CD4-positive, alpha-beta T cell treated with Interleukin-15 for 1 hour (primary cell): ENCODE measurements around the gene MCC.

ENCODE experiments used
- DNase-seq: peaks from one replicate; pipeline ENCODE4 v3.0.0-alpha.2; 2020

MCC gene

GRCh38 chr5:113040672-113041260 is 447.5 kb downstream of the MCC start:
- DNase-seq = no peak

GRCh38 chr5:113039934-113040285 is 448.3 kb downstream of the MCC start:
- DNase-seq = no peak

DNA sequence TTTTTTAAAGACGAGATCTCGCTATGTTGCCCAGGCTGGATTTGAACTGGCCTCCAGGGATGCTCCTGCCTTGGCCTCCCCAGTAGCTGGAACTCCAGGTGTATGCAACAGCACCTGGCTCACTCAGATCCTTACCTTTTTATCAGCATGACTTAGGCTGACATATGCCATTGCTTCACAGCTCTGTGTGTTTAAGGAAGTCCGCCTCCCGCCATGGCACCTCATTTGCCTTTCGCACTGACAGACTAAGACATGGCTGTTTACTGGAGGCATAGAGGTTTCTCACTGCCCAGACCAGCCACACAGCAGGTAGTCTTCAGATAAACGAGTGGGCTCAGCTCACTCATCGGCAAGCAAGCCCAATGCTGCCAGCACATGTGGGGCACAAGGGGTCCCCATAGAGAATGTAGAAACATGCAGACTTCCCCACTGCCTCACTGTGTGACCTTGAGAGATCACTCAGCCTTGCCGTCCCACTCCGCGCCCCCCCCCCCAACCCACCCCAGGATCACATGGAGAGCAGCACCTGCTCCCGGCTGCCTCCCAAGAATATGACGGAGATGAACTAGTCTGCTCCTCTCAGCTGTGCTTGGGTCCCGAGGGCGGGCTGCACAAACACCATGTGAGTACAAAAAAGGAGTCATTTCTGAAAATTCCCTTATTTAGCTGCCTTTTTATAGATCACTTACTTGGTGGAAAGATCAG is 448.9 kb downstream of the MCC start:
- no peak for DNase-seq

DNA sequence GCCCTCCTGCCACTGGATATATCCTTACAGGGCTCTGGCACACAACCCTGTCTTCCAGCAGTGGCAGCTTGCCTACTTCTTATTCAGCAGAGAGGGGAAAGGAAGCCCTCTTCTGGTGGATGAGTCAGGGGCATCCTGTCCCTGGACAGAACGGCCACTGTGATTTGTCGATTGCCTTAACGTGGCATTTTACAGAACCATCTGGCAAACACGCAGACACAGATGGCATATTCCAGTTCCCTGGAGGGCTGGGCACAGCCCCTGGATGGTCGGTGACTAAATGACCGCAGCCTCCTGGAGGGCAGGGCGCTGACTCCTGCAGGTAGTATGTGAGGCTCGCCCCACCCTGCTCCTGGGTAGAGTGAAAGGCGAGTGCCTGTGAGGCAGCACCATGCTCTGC is 449.5 kb downstream of the MCC start:
- DNase-seq = no peak

DNA sequence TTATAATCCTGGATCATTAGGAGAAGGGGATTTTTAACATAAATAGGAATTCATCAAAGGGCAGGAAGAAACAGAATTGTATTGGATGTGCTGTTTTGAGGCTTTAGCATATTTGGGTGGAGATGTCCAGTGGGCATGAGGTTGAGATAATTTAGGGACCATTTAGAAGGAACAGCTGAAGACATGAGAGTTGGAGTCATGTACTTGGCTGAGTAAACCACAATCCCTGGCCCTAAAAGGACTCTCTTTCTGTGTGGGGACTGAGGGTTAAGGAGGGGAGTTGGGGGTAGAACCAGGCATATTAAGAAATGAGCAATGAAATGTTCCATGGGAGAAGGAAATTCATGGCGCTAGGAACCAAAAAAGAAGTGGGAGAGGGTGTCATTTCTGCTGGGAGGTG is 450.1 kb downstream of the MCC start:
- no peak for DNase-seq

DNA sequence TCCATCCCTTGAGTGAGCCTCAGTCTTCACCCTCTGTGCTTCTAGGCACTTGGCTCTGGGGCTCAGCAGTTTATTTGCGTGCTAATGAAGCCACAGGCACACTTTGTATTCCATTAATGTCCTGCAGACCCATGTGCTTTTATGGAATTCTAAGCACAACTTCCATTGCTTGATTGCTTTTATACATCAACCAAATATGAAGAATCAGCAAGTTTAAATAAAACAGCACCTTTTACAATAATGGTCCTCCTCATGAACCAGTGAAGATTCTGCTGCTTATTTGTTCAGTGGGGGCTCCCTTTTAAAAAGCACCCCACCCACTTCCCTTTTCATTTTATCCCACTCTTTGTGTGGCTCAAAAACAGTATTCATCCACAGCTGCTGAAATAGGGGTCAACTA is 451.4 kb downstream of the MCC start:
- no peak for DNase-seq

DNA sequence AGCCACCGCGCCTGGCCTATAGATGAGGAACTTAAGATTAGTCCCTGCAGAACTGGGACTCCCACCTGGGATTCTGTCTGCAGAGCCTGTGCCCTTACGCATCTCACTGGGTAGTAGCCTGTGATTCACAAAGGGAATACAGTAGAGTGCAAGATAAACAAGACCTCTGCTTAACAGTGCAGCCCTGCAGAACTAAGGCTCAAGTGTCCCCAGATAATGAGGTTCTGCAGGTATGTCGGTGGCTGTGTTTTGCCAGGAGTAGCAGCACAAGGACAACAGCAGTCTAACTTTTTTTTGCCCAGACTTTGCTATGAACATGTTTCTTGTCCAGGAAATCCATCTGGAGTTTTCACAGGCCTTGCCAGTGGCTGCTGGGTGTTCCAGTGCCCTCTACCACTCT is 451.9 kb downstream of the MCC start:
- no peak for DNase-seq

GRCh38 chr5:113035096-113035495 is 453.2 kb downstream of the MCC start:
- DNase-seq = no peak

DNA sequence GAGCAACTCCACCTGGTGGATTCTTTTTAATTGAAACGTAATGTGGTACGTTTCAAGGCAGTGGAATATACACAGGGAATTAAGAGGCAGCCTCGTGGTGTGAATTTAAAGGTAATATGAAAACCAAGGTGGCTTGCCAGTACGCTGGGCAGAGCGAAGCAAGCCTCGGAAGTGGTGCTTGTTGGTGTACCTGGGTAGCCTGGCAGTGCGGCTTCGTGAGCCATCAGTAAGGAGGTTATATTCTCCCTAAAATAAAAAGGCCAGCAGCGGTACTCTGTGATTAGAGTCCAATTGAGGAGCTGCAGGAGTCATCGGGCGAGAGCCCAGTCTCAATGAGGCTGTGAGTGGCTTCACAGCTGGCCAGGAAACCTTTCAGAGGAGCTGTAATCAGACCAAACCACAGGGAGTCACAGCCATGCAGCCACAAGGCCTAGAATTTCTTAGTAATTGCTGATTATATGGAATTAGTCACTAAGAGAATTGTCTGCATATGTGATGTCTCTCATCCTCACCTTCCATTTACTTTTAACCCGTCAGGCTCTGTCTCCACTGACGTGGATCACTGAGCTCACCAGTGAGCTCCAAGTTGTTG is 454.0 kb downstream of the MCC start:
- DNase-seq = no peak

- DNase-seq = no peak
These were observed 456.7 kb downstream of the MCC start for GRCh38 chr5:113031557-113031956.

- DNase-seq = no peak
These were observed 457.1 kb downstream of the MCC start for GRCh38 chr5:113031104-113031503.

DNA sequence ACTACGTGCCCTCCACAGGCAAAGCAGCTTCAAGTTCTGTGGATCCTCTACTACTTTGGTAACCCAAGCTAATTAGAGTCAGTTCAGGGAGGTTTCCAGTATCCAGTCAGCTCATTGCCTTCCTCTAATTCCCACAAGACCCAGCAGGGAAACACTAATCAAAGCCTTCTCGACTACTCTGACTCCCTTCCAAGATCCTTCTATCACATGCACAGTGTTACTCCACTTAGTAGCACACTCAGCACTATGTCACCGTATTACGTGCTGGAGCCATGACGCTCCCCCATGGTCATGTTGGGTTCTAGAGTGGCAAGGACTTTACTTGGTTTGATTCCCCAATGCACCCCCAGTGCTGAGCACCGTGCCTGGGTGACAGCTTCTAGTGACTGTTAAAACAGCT is 458.6 kb downstream of the MCC start:
- no peak for DNase-seq

- no peak for DNase-seq
These were observed 460.8 kb downstream of the MCC start for GRCh38 chr5:113027431-113027830.

DNA sequence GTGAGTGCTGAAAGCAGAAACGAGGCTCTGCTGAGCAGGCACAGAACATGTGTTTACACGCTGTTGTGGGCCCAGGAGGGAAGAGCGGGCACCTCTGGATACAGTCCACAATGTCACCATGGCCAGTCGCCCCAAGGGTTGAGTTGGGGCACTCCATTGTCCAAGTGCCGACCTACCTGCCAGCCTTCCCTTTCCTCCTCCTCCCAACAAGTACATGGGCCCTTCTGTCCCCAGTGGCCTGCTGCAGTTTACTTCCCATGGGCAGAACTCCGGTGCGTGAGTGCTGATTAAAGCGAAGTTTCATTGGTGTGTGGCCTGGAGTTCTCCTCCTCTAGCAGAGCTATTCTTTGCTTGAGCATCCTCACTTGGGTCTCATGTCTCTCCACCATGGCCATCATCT is 461.2 kb downstream of the MCC start:
- DNase-seq = no peak

GRCh38 chr5:113026211-113026610 is 462.0 kb downstream of the MCC start:
- no peak for DNase-seq

DNA sequence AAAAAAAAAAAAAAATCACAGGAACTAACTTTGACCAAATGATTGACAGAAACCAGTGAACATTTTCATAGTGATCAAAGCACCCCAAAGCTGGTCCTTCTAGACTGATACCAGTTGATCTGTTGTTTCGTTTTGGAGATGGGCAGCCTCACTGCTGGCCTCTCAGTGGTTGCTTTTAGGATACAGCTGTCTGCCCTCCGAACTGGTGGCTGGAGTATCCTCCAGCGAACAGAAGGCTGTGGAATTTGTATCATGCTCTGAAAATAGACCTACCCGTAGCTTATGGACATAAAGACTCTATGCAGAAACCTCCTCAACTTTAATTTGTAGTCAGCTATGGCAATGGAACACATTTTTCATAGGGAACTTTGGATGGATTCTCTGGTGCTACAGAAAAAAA is 462.7 kb downstream of the MCC start:
- DNase-seq = no peak

DNA sequence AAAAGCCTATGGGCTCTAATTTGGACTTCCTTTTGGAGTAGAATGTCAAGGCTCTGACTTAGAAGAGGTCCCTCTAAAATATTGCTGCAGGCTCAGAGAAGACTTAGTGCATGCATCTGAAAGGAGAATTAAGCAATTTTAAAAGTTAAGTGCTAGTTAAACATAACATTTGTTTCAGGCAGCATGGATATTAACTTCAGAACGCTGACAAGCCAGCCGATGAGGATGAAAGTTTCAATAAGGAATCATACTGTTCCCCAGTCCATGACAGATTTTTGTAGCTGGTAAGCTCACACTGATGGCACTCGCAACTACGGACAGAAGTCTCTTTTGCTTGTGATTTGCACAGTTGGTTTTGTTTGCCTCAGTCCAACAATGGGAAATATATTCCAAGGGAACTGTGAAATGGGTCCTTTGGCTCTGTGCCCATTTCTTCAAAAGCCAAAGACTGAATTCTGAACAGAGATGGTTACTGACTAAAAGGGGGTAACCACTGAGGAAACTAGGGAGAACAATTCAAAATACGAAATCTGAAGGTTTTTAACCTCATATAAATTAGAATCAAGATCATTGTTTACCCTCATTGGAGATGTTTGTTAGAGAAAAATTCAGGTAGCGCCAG is 464.1 kb downstream of the MCC start:
- no peak for DNase-seq

- no peak for DNase-seq
These were observed 465.6 kb downstream of the MCC start for GRCh38 chr5:113022661-113023060.

DNA sequence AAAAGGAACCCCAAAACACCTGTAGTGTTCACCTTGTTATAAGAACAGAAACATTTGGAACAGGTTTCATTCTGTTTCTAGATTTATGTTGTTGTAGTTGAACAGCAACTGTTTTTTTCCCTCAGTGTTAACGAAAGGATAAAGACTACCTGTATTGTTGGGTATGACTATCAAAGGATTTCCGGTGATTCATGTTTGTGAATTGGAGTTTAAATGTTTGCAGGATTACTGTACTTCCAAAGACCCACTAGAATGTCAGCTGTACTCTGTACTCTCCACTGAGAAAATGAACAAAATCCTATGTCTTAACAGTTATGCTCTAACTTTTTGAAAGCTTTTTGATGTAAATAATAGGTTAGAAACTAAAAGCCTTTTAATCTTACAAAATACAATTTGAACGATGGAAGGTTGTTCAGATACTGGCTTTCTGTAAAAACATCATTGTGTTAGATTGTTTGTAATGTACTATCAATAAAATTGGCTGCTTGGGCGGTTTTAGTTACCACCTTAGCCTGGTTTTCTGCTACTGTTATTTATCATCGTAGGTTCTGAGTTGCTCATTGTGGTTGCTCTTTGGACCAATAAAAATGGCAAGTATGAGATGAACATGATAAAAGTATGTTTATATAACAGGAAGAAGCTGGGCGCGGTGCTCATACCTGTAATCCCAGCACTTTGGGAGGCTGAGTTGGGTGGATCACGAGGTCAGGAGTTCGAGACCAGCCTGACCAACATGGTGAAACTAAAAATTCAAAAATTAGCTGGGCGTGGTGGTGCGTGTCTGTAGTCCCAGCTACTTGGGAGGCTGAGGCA is 467.6 kb downstream of the MCC start:
- no peak for DNase-seq

GRCh38 chr5:113017881-113018635 is 470.2 kb downstream of the MCC start:
- no peak for DNase-seq

- DNase-seq = no peak
These were observed 482.8 kb downstream of the MCC start for GRCh38 chr5:113005454-113005853.

DNA sequence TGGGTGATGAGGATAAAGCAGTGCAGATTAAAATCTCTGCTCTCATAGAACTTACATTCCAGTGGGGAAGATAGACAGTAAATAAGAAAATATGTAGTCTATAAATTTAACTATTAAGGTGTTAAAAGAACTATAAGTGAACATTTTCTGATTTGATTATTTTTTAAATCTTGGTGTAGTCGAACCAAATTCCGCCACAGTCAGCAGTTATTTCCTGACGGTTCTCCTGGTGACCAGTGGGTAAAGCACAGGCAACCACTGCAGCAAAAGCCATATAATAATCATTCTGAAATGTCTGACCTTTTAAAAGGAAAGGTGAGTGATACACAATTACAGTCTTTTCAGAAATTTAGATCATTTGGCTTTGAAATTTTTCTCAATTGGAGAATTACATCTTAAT is 484.5 kb downstream of the MCC start:
- no peak for DNase-seq

DNA sequence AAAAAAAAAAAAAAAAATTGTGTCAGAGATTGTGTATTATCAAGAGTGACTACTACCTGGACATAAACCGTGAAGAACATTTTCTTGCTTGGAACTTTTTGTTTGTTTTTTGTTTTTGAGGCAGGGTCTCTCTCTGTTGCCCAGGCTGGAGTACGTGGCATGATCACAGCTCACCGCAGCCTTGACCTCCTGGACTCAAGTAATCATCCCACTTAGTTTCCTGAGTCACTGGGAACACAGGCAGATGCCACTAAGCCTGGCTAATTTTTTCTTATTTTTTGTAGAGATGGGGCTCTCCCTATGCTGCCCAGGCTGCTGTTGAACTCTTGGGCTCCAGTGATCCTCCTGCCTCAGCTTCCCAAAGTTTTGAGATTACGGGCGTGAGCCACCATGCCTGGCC is 485.8 kb downstream of the MCC start:
- DNase-seq = no peak
